ENCODE results near the gene ZNF550. TPM values are rescaled to one million over a fixed set of nuclear protein-coding genes. Genes with fewer than 3 reads are reported as not detected.
A peak's percentile ranks its signal among the peaks of the same experiment; 100 is the strongest.

Gene ZNF550
- total and polyA plus RNA-seq, 2 of the 13 experiments (the other 11 are each of a cell fraction or from before 2014, with no cell fraction given), result 8.6 to 9.1 TPM

GRCh38 chr19:57578487-57579205, 19.0 kb upstream of the ZNF550 start, which contains the start of gene ZNF416 (continued):
- TF ChIP-seq, protein P1, sequence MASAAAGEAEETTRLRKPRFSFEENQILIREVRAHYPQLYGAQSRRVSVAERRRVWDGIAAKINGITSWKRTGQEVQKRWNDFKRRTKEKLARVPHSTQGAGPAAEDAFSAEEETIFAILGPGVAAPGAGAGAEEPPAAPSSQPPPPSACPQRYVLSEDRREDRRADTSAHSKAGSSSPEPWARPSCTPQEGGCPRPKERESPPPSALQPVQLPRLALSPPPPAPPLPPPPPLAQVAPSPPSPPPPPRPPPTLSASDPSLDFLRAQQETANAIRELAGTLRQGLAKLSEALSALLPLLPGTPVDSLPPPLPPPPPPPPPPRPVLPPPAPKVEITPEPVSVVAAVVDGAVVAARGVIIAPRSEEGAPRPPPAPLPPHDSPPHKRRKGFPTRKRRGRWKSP (CRISPR knock-in tag; IDR thresholded peaks at IDR 0.05), result 0 out of 2 replicates have a peak, but pooled peaks have one; percentile 24
- peak; percentile 65 for TF ChIP-seq ZNF883 (CRISPR knock-in tag; IDR thresholded peaks at IDR 0.05; ENCODE audit: not compliant biosample characterization)
- TF ChIP-seq, protein P2, sequence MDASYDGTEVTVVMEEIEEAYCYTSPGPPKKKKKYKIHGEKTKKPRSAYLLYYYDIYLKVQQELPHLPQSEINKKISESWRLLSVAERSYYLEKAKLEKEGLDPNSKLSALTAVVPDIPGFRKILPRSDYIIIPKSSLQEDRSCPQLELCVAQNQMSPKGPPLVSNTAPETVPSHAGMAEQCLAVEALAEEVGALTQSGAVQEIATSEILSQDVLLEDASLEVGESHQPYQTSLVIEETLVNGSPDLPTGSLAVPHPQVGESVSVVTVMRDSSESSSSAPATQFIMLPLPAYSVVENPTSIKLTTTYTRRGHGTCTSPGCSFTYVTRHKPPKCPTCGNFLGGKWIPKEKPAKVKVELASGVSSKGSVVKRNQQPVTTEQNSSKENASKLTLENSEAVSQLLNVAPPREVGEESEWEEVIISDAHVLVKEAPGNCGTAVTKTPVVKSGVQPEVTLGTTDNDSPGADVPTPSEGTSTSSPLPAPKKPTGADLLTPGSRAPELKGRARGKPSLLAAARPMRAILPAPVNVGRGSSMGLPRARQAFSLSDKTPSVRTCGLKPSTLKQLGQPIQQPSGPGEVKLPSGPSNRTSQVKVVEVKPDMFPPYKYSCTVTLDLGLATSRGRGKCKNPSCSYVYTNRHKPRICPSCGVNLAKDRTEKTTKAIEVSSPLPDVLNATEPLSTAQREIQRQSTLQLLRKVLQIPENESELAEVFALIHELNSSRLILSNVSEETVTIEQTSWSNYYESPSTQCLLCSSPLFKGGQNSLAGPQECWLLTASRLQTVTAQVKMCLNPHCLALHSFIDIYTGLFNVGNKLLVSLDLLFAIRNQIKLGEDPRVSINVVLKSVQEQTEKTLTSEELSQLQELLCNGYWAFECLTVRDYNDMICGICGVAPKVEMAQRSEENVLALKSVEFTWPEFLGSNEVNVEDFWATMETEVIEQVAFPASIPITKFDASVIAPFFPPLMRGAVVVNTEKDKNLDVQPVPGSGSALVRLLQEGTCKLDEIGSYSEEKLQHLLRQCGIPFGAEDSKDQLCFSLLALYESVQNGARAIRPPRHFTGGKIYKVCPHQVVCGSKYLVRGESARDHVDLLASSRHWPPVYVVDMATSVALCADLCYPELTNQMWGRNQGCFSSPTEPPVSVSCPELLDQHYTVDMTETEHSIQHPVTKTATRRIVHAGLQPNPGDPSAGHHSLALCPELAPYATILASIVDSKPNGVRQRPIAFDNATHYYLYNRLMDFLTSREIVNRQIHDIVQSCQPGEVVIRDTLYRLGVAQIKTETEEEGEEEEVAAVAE (CRISPR knock-in tag; IDR thresholded peaks at IDR 0.05; ENCODE audit: borderline replicate concordance), result peak; percentile 29; the same call in 1 of the 2 replicates
- TF ChIP-seq TRIM24 (CRISPR knock-in tag; IDR thresholded peaks at IDR 0.05), result no peak
- TF ChIP-seq, protein P3, sequence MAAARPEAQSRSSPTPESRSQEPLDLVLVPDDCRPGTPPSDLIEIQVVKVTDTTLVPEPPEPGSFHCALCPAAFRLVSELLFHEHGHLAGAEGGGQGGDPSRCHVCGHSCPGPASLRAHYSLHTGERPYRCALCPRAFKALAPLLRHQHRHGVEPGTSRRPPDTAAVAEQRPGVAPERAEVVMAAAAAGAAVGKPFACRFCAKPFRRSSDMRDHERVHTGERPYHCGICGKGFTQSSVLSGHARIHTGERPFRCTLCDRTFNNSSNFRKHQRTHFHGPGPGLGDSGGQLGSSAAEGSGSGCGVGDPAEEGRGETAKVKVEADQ (CRISPR knock-in tag; IDR thresholded peaks at IDR 0.05; ENCODE audit: borderline replicate concordance), result peak; percentile 70
- TF ChIP-seq ZFYVE20 (CRISPR knock-in tag; IDR thresholded peaks at IDR 0.05; ENCODE audit: borderline replicate concordance, low read depth), result no peak
- TF ChIP-seq ZNF570 (CRISPR knock-in tag; IDR thresholded peaks at IDR 0.05; ENCODE audit: borderline replicate concordance), result no peak
- TF ChIP-seq, protein P4, sequence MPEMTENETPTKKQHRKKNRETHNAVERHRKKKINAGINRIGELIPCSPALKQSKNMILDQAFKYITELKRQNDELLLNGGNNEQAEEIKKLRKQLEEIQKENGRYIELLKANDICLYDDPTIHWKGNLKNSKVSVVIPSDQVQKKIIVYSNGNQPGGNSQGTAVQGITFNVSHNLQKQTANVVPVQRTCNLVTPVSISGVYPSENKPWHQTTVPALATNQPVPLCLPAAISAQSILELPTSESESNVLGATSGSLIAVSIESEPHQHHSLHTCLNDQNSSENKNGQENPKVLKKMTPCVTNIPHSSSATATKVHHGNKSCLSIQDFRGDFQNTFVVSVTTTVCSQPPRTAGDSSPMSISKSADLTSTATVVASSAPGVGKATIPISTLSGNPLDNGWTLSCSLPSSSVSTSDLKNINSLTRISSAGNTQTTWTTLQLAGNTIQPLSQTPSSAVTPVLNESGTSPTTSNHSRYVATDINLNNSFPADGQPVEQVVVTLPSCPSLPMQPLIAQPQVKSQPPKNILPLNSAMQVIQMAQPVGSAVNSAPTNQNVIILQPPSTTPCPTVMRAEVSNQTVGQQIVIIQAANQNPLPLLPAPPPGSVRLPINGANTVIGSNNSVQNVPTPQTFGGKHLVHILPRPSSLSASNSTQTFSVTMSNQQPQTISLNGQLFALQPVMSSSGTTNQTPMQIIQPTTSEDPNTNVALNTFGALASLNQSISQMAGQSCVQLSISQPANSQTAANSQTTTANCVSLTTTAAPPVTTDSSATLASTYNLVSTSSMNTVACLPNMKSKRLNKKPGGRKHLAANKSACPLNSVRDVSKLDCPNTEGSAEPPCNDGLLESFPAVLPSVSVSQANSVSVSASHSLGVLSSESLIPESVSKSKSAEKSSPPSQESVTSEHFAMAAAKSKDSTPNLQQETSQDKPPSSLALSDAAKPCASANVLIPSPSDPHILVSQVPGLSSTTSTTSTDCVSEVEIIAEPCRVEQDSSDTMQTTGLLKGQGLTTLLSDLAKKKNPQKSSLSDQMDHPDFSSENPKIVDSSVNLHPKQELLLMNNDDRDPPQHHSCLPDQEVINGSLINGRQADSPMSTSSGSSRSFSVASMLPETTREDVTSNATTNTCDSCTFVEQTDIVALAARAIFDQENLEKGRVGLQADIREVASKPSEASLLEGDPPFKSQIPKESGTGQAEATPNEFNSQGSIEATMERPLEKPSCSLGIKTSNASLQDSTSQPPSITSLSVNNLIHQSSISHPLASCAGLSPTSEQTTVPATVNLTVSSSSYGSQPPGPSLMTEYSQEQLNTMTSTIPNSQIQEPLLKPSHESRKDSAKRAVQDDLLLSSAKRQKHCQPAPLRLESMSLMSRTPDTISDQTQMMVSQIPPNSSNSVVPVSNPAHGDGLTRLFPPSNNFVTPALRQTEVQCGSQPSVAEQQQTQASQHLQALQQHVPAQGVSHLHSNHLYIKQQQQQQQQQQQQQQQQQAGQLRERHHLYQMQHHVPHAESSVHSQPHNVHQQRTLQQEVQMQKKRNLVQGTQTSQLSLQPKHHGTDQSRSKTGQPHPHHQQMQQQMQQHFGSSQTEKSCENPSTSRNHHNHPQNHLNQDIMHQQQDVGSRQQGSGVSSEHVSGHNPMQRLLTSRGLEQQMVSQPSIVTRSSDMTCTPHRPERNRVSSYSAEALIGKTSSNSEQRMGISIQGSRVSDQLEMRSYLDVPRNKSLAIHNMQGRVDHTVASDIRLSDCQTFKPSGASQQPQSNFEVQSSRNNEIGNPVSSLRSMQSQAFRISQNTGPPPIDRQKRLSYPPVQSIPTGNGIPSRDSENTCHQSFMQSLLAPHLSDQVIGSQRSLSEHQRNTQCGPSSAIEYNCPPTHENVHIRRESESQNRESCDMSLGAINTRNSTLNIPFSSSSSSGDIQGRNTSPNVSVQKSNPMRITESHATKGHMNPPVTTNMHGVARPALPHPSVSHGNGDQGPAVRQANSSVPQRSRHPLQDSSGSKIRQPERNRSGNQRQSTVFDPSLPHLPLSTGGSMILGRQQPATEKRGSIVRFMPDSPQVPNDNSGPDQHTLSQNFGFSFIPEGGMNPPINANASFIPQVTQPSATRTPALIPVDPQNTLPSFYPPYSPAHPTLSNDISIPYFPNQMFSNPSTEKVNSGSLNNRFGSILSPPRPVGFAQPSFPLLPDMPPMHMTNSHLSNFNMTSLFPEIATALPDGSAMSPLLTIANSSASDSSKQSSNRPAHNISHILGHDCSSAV (CRISPR knock-in tag; IDR thresholded peaks at IDR 0.05; ENCODE audit: borderline replicate concordance), result no peak
- TF ChIP-seq, protein P5, sequence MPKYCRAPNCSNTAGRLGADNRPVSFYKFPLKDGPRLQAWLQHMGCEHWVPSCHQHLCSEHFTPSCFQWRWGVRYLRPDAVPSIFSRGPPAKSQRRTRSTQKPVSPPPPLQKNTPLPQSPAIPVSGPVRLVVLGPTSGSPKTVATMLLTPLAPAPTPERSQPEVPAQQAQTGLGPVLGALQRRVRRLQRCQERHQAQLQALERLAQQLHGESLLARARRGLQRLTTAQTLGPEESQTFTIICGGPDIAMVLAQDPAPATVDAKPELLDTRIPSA (CRISPR knock-in tag; IDR thresholded peaks at IDR 0.05; ENCODE audit: borderline replicate concordance), result no peak
- TF ChIP-seq ZNF180 (CRISPR knock-in tag; IDR thresholded peaks at IDR 0.05; ENCODE audit: borderline replicate concordance, low read depth), result no peak
- TF ChIP-seq ZNF737 (CRISPR knock-in tag; IDR thresholded peaks at IDR 0.05; ENCODE audit: borderline replicate concordance), result no peak
- no peak for TF ChIP-seq RFX3 (CRISPR knock-in tag; IDR thresholded peaks at IDR 0.05)

Data from HepG2 (cell line).